Glomerular visceral epithelial cell (primary cell): Measurements from ENCODE around the gene CRHR2.
"Not testable (repeated sequence)": the region's sequence is repeated elsewhere in the genome, so short reads cannot be mapped to it uniquely, and the experiment has no call there.

ENCODE experiments used
- DNase-seq: peaks from one replicate; pipeline ENCODE4 v3.0.0-alpha.2; 2016; ENCODE audit errors: extremely low spot score

CRHR2 gene

GRCh38 chr7:30682212-30683083 is at the start of gene CRHR2:
CRHR2 (minus strand) TSS chr7:30682456; CDS start chr7:30682280, 176 bp downstream.
- DNase-seq: no peak

- DNase-seq: no peak
These were observed 49.3 kb upstream of the CRHR2 start for GRCh38 chr7:30731581-30731980.

GRCh38 chr7:30730996-30731395 is 48.7 kb upstream of the CRHR2 start:
- no peak for DNase-seq

- DNase-seq: no peak
These were observed 47.8 kb upstream of the CRHR2 start for GRCh38 chr7:30730097-30730496.

- DNase-seq: no peak
These were observed 47.4 kb upstream of the CRHR2 start for GRCh38 chr7:30729642-30730041.

GRCh38 chr7:30728591-30729100 is 46.4 kb upstream of the CRHR2 start:
- no peak for DNase-seq

GRCh38 chr7:30727061-30727945 is 45.0 kb upstream of the CRHR2 start:
- no peak for DNase-seq

GRCh38 chr7:30726296-30727006 is 44.2 kb upstream of the CRHR2 start:
- no peak for DNase-seq

GRCh38 chr7:30723776-30724175 is 41.5 kb upstream of the CRHR2 start:
- DNase-seq: no peak

- no peak for DNase-seq
These were observed 40.4 kb upstream of the CRHR2 start for GRCh38 chr7:30722671-30723070.

- DNase-seq: no peak
These were observed 39.9 kb upstream of the CRHR2 start for GRCh38 chr7:30722187-30722586.

- DNase-seq: no peak
These were observed 39.0 kb upstream of the CRHR2 start for GRCh38 chr7:30721211-30721610.

- not testable (repeated sequence) for DNase-seq
These were observed 37.2 kb upstream of the CRHR2 start for GRCh38 chr7:30719434-30719833.

- no peak for DNase-seq
These were observed 34.9 kb upstream of the CRHR2 start for GRCh38 chr7:30717181-30717580.

GRCh38 chr7:30714129-30714528 is 31.9 kb upstream of the CRHR2 start:
- no peak for DNase-seq

- no peak for DNase-seq
These were observed 31.1 kb upstream of the CRHR2 start for GRCh38 chr7:30713392-30713791.

GRCh38 chr7:30710669-30711068 is 28.4 kb upstream of the CRHR2 start:
- no peak for DNase-seq

GRCh38 chr7:30709549-30709948 is 27.3 kb upstream of the CRHR2 start:
- DNase-seq: no peak

- no peak for DNase-seq
These were observed 26.7 kb upstream of the CRHR2 start for GRCh38 chr7:30708983-30709382.

GRCh38 chr7:30708412-30708811 is 26.2 kb upstream of the CRHR2 start:
- DNase-seq: no peak

GRCh38 chr7:30707391-30708357 is 25.4 kb upstream of the CRHR2 start:
- no peak for DNase-seq
